ENCODE results near the gene SPOCK3.

Gene SPOCK3

GRCh38 chr4:167119392-167119791, 114.9 kb downstream of the SPOCK3 start:
- no peak for DNase-seq (ENCODE audit: low spot score)
- TF ChIP-seq CTCF (IDR thresholded peaks at IDR 0.05; ENCODE audit: extremely low read depth, missing control alignments), result no peak

GRCh38 chr4:167117273-167117672, 117.0 kb downstream of the SPOCK3 start:
- no peak for DNase-seq (ENCODE audit: low spot score)
- TF ChIP-seq CTCF (IDR thresholded peaks at IDR 0.05; ENCODE audit: extremely low read depth, missing control alignments), result no peak

- TF ChIP-seq CTCF (IDR thresholded peaks at IDR 0.05; ENCODE audit: extremely low read depth, missing control alignments), result no peak
- no peak for DNase-seq (ENCODE audit: low spot score)
Measured at GRCh38 chr4:167114416-167114971, 119.8 kb downstream of the SPOCK3 start.

DNA sequence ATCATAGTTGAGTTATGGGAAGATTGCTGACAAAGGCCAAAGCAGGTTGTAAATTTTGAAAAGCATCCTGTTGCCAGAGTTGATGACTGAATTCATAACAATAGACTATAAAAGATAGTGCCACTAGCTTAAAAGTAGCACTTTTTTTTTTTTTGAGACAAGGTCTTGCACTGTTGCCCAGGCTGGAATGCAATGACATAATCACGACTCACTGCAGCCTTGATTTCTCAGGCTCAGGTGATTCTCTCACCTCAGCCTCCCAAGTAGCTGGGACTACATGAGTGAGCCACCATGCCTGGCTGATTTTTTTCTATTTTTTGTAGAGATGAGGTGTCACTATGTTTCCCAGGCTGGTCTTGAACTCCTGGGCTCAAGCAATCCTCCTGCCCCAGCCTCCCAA, 122.7 kb downstream of the SPOCK3 start:
- no peak for DNase-seq (ENCODE audit: low spot score)
- no peak for TF ChIP-seq CTCF (IDR thresholded peaks at IDR 0.05; ENCODE audit: extremely low read depth, missing control alignments)

- DNase-seq (ENCODE audit: low spot score), result no peak
- no peak for TF ChIP-seq CTCF (IDR thresholded peaks at IDR 0.05; ENCODE audit: extremely low read depth, missing control alignments)
Measured at GRCh38 chr4:167111092-167111491, 123.2 kb downstream of the SPOCK3 start.

DNA sequence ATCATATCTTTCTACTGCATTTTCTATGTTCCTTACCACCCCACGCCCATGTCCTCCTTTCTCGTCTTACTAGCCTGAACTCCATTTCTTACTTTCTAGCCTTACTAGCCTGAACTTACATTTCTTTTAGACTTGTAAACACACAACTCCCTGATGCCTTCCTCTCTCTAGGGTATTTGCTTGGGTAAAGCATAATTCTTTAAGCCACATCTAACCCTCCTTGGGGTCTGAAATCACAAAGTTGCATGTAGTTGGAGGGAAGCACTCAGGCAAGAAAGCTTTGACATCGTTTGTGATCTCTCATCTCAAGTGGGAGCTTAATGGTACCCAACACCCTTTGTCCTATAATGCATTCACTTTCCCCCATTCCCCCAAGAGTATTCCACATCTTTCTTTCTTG, 124.4 kb downstream of the SPOCK3 start:
- no peak for DNase-seq (ENCODE audit: low spot score)
- no peak for TF ChIP-seq CTCF (IDR thresholded peaks at IDR 0.05; ENCODE audit: extremely low read depth, missing control alignments)

GRCh38 chr4:167105857-167106256, 128.4 kb downstream of the SPOCK3 start:
- TF ChIP-seq CTCF (IDR thresholded peaks at IDR 0.05; ENCODE audit: extremely low read depth, missing control alignments), result no peak
- no peak for DNase-seq (ENCODE audit: low spot score)
